ENCODE data around the gene TMBIM4. TPM values are rescaled to one million over a fixed set of nuclear protein-coding genes. Genes with fewer than 3 reads are reported as not detected.
"Not testable (repeated sequence)": the region's sequence is repeated elsewhere in the genome, so short reads cannot be mapped to it uniquely, and the experiment has no call there.

The TMBIM4 gene, protein sequence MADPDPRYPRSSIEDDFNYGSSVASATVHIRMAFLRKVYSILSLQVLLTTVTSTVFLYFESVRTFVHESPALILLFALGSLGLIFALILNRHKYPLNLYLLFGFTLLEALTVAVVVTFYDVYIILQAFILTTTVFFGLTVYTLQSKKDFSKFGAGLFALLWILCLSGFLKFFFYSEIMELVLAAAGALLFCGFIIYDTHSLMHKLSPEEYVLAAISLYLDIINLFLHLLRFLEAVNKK
- 100 to 1,000 TPM; 107 to 139 TPM for total RNA-seq

DNA sequence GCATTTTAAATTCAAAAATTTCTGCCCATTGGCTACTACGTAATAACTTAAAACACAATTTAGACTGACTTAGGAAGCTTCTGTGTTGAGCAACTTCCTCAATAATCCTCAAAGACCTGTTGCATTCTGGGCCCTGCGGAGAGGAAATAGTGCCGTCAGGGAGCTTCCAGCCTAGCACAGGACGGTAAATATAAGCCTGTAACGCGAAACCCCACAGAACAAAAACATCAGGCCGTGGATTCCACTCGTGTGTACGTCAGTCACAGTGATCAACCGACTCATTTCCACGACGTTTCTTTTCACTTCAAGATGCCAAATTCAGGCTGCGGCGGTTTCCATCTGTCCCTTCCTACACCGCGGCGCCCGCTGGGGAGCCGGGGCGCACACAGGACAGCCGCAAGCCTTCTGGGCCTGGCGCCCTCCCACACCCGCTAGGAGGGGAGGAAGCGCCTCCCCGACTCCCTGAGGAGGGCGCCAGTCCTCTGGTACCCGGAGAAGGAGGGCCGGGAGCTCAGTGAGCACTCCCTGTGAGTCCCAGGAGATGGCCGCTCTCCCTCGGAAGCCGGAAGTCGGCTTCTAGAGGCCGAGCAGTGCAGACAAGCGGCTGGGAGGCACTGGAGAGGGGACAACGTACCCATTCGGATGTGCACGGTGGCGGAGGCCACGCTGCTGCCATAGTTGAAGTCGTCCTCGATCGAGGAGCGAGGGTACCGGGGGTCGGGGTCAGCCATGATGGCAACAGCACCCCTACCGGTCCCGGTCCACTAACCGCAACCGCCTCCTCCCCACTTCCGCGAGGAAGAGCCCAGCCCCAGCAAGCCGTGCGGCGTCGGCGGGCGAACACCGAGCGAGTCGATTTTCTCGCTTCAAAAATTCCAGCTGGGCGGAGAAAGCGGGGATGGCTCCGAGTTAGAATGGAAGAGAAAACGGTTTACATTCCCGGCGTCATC lies at the start of gene TMBIM4:
Gene TMBIM4, minus strand, starts transcription at position 776 of the 950 bp plus-strand sequence. Its CDS starts 45 bp downstream, at position 731.
- peak; percentile 91 for DNase-seq (ENCODE audit: low spot score)
- H3K27ac ChIP-seq: peak within 1 kb of the TSS; percentile 97 to 99
- peak within 1 kb of the TSS; percentile 64 to 87 for H3K4me3 ChIP-seq
- TF ChIP-seq, protein P1, sequence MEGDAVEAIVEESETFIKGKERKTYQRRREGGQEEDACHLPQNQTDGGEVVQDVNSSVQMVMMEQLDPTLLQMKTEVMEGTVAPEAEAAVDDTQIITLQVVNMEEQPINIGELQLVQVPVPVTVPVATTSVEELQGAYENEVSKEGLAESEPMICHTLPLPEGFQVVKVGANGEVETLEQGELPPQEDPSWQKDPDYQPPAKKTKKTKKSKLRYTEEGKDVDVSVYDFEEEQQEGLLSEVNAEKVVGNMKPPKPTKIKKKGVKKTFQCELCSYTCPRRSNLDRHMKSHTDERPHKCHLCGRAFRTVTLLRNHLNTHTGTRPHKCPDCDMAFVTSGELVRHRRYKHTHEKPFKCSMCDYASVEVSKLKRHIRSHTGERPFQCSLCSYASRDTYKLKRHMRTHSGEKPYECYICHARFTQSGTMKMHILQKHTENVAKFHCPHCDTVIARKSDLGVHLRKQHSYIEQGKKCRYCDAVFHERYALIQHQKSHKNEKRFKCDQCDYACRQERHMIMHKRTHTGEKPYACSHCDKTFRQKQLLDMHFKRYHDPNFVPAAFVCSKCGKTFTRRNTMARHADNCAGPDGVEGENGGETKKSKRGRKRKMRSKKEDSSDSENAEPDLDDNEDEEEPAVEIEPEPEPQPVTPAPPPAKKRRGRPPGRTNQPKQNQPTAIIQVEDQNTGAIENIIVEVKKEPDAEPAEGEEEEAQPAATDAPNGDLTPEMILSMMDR (IDR thresholded peaks at IDR 0.05): peak; percentile 51 to 63
- H3K36me3 ChIP-seq: no peaks in the 10 kb centered on the region
- H3K9me3 ChIP-seq: no peaks in the 10 kb centered on the region
- H3K4me1 ChIP-seq: peaks cover 0 to 18% of the 10 kb centered on the region in 2 donors
- H3K27me3 ChIP-seq: no peaks in the 10 kb centered on the region

DNA sequence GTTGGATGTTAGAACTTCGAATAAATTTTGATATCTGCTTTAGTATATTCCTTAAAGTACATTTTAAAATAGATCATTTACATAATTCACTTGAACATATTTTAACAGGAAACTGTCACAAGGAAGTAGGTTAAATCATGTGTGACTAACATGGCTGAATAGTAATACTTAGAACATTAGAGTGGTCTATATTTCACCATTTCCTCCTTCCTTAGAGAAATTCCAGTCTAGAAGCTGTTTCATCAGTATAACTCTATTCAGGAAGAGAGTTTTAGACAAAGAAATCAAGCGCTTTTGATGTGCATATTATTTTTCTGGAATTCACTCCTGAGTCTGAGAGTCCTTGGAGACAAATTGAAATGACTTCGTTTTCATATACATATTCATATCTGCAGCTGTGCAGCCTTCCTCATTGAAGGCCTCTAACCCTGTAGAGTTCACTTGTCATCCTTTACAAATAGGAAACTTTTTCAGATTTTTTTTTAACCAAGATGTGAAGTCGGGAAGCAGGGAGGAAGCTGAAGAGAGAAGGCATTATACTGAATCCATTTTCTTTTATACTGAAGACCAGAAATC lies 47.6 kb upstream of the TMBIM4 start:
- no peak for DNase-seq (ENCODE audit: low spot score)
- Histone ChIP-seq H3K4me3 (no peak overlapping the region), H3K4me1 (no peaks in the 10 kb centered on the region), H3K36me3 (peaks cover 9% of the 10 kb centered on the region), H3K27ac (no peak overlapping the region), H3K27me3 (no peaks in the 10 kb centered on the region), H3K9me3 (peaks cover 0 to 10% of the 10 kb centered on the region in 2 donors)
- TF ChIP-seq, protein P1 (IDR thresholded peaks at IDR 0.05): no peak

DNA sequence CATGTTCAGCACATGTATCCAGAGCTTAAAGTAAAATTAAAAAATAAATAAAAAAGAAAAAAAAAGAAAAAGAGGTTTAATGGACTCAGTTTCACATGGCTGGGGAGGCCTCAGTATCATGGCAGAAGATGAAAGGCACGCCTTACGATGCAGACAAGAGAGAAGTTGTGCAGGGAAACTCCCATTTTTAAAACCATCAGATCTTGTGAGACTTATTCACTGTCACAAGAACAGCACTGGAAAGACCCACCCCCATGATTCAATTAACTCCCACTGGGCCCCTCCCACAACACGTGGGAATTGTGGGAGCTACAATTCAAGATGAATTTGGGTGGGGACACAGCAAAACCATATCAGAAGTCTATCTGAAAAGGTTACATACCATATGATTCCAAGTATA lies 43.2 kb upstream of the TMBIM4 start:
- DNase-seq (ENCODE audit: low spot score); H3K4me3 ChIP-seq; H3K4me1 ChIP-seq; H3K27ac ChIP-seq; H3K27me3 ChIP-seq; H3K9me3 ChIP-seq: not testable (repeated sequence)
- H3K36me3 ChIP-seq: peaks cover 15% of the 10 kb centered on the region

DNA sequence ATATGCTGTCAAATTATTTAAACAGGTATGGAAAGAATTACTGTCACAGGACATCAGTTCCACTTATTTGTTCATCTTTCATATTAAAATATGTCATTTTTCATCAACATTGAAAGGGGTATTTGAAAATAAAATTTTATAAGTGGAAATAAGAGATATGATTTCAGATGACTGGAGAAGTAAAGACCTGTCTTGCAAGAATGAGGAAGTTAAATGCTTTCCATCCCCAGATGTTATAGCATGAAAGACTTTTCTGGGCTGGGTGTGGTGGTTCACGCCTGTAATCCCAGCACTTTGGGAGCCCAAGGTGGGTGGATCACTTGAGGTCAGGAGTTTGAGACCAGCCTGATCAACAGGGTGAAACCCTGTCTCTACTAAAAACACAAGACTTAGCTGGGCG lies 41.8 kb upstream of the TMBIM4 start:
- peaks cover 15% of the 10 kb centered on the region for H3K36me3 ChIP-seq
- not testable (repeated sequence) for H3K4me3 ChIP-seq; H3K9me3 ChIP-seq; H3K27ac ChIP-seq; DNase-seq (ENCODE audit: low spot score); H3K27me3 ChIP-seq; H3K4me1 ChIP-seq

DNA sequence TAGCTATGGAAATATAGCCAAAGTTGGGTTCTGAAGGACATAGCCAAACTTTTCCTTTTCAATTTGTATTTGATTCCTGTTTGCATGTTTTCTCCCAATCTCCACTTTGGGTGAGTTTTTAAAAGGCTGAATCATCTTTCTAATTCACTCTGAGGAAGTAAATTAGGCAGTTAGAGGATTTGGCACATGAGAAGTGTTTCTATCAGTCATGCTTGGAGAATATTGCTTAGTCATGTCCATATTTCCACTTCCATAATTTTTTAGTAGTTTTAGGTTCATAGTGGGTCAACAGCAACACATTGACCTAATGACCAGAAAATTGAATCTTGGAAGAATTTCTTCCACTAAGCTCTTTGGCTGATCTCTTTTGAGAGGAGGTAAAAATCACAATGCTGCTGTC lies 41.0 kb upstream of the TMBIM4 start:
- H3K4me1 ChIP-seq: no peaks in the 10 kb centered on the region
- TF ChIP-seq, protein P1 (IDR thresholded peaks at IDR 0.05): no peak
- H3K36me3 ChIP-seq: peaks cover 15% of the 10 kb centered on the region
- H3K27me3 ChIP-seq: no peaks in the 10 kb centered on the region
- no peak for DNase-seq (ENCODE audit: low spot score)
- no peaks in the 10 kb centered on the region for H3K9me3 ChIP-seq
- H3K4me3 ChIP-seq: no peak overlapping the region
- no peak overlapping the region for H3K27ac ChIP-seq

DNA sequence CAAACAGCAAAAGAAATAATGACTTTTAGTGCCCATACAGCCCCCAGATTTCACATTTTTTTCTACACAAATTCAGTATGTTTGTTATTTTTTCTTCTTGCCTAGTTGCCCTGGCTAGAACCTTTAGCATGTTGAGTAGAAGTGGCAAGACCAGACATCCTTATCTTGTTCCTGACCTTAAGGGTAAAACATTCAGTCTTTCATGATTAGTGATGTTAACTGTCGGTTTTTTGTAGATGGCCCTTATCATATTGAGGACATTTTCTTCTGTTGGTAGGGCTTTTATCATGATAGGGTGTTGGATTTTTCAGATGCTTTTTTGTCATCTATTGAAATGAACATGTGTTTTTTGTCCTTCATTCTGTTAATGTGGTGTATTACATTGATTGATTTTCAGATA lies 36.3 kb upstream of the TMBIM4 start:
- TF ChIP-seq, protein P1 (IDR thresholded peaks at IDR 0.05): no peak
- Histone ChIP-seq H3K27ac (no peak overlapping the region), H3K4me1 (no peaks in the 10 kb centered on the region), H3K4me3 (no peak overlapping the region), H3K36me3 (no peaks in the 10 kb centered on the region), H3K27me3 (no peaks in the 10 kb centered on the region), H3K9me3 (no peaks in the 10 kb centered on the region)
- no peak for DNase-seq (ENCODE audit: low spot score)

All from right atrium auricular region (tissue), 2 donors.